Neural cell (in vitro differentiated cells): ENCODE data around the gene PSMA7. TPM values are rescaled to one million over a fixed set of nuclear protein-coding genes. Genes with fewer than 3 reads are reported as not detected.

ENCODE experiments used
- H2AFZ ChIP-seq: fragments of 200-600, 300-800 bp; sonication (generic), shearing (Covaris generic); 2 replicates; pipeline ENCODE4 v1.6.0; 2014; ENCODE audit warnings: low read depth, mild to moderate bottlenecking, antibody characterized with exemption, low read length, moderate library complexity
- H3F3A ChIP-seq: fragments of 200-600 bp; shearing (Covaris generic); 2 replicates; pipeline ENCODE4 v1.6.1; 2016; ENCODE audit warnings: mild to moderate bottlenecking, moderate library complexity, mixed read lengths, antibody characterized with exemption, low read length; ENCODE audit not compliant: insufficient read depth, poor library complexity, severe bottlenecking
- H3K27ac ChIP-seq: fragments of 200-600, 300-800 bp; sonication (generic), shearing (Covaris generic); 2 replicates; pipeline ENCODE4 v1.5.1; 2014; ENCODE audit warnings: mild to moderate bottlenecking, low read length, moderate library complexity
- H3K27me3 ChIP-seq: fragments of 300-800, 200-600 bp; sonication (generic), shearing (Covaris generic); 2 replicates; pipeline ENCODE4 v1.6.0; 2014; ENCODE audit warnings: mild to moderate bottlenecking, low read depth, low read length, moderate library complexity; ENCODE audit not compliant: insufficient read depth
- H3K36me3 ChIP-seq: fragments of 300-800, 200-600 bp; sonication (generic), shearing (Covaris generic); 2 replicates; pipeline ENCODE4 v1.5.1; 2014; ENCODE audit warnings: mild to moderate bottlenecking, antibody characterized with exemption, low read length, moderate library complexity; ENCODE audit not compliant: insufficient read depth
- H3K4me2 ChIP-seq: fragments of 300-800, 200-600 bp; sonication (generic), shearing (Covaris generic); 2 replicates; pipeline ENCODE4 v1.6.0; 2014; ENCODE audit warnings: mild to moderate bottlenecking, low read length
- H3K4me3 ChIP-seq: fragments of 300-800, 200-600 bp; sonication (generic), shearing (Covaris generic); 2 replicates; pipeline ENCODE4 v1.5.1; 2014; ENCODE audit warnings: mild to moderate bottlenecking, low read length, moderate library complexity
- H3K79me2 ChIP-seq: fragments of 200-600 bp; shearing (Covaris generic); replicated peaks from 2 replicates; pipeline ENCODE4 v1.6.0; 2014; ENCODE audit warnings: mild to moderate bottlenecking, low read length, moderate library complexity; ENCODE audit not compliant: insufficient read depth
- H3K9ac ChIP-seq: fragments of 300-800, 200-600 bp; sonication (generic), shearing (Covaris generic); 2 replicates; pipeline ENCODE4 v1.6.1; 2016; ENCODE audit warnings: mild to moderate bottlenecking, low read length, mixed read lengths
- H3K9me2 ChIP-seq: fragments of 200-600 bp; shearing (Covaris generic); 2 replicates; pipeline ENCODE4 v1.6.1; 2016; ENCODE audit warnings: mild to moderate bottlenecking, low read length, mixed read lengths; ENCODE audit not compliant: insufficient read depth
- H3K9me3 ChIP-seq: fragments of 200-600, 300-800 bp; sonication (generic), shearing (Covaris generic); 2 replicates; pipeline ENCODE4 v1.6.1; 2016; ENCODE audit warnings: mild to moderate bottlenecking, mixed run types, low read length, moderate library complexity, mixed read lengths
- H4K20me1 ChIP-seq: fragments of 200-600 bp; shearing (Covaris generic); 2 replicates; pipeline ENCODE4 v1.6.1; 2016; ENCODE audit warnings: mild to moderate bottlenecking, mixed run types; ENCODE audit not compliant: insufficient read depth
- CTCF ChIP-seq: fragments of 450-650 bp; IDR thresholded peaks from 2 replicates; pipeline ENCODE4 v1.5.1; 2014; ENCODE audit warnings: antibody characterized with exemption, mild to moderate bottlenecking, moderate library complexity; ENCODE audit not compliant: poor library complexity, severe bottlenecking
- EP300 ChIP-seq: fragments of 450-650 bp; conservative IDR thresholded peaks from 2 replicates; pipeline ENCODE4 v1.6.1; 2014; ENCODE audit warnings: antibody characterized with exemption, mild to moderate bottlenecking, moderate library complexity; ENCODE audit not compliant: poor library complexity, severe bottlenecking
- EZH2 ChIP-seq: fragments of 200-600, 300-800 bp; shearing (Covaris generic), sonication (generic); IDR thresholded peaks from 2 replicates; pipeline ENCODE4 v1.6.1; 2014; ENCODE audit warnings: antibody characterized with exemption, low read length, borderline replicate concordance, mild to moderate bottlenecking; ENCODE audit not compliant: insufficient read depth, poor library complexity, severe bottlenecking
- MXI1 ChIP-seq: fragments of 450-650 bp; conservative IDR thresholded peaks from 2 replicates; pipeline ENCODE4 v1.6.1; 2014; ENCODE audit warnings: antibody characterized with exemption, mild to moderate bottlenecking; ENCODE audit not compliant: poor library complexity, severe bottlenecking
- POLR2AphosphoS5 ChIP-seq: IDR thresholded peaks from 2 replicates; pipeline ENCODE4 v1.6.1; 2012
- RAD21 ChIP-seq: fragments of 450-650 bp; conservative IDR thresholded peaks from 2 replicates; pipeline ENCODE4 v1.6.1; 2014; ENCODE audit warnings: antibody characterized with exemption, mild to moderate bottlenecking, moderate library complexity
- SMC3 ChIP-seq: fragments of 450-650 bp; conservative IDR thresholded peaks from 2 replicates; pipeline ENCODE4 v1.6.1; 2014; ENCODE audit warnings: antibody characterized with exemption, mild to moderate bottlenecking, moderate library complexity; ENCODE audit not compliant: poor library complexity
- TAF1 ChIP-seq: IDR thresholded peaks from 2 replicates; pipeline ENCODE4 v1.6.1; 2012; ENCODE audit warnings: low read depth
- polyA plus RNA-seq: library from polyadenylated mRNA; depleted of rRNA; stranded (reverse); fragments of >200 nt; gene quantifications from 2 replicates; pipeline ENCODE4 v1.2.3, GENCODE V29; 2014
- TF ChIP-seq, protein P1 (sequence below): IDR thresholded peaks from 2 replicates; pipeline ENCODE4 v1.6.1; 2012; ENCODE audit warnings: borderline replicate concordance

Gene PSMA7
- polyA plus RNA-seq, 1 donor from 2014 or later, result 874 TPM

DNA sequence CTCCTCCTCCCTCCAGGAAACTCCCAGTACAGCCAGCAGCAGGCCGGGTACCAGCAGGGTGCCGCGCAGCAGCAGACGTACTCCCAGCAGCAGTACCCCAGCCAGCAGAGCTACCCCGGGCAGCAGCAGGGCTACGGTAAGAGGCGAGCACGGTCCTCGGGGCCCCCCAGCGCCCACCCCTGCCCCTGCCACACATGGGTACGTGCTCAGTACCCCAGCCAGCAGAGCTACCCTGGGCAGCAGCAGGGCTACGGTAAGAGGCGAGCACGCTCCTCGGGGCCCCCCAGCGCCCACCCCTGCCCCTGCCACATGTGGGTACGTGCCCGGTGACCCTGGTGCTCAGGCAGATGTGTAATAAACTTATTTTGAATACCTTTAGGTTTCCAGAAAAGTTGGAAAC is 29.5 kb upstream of the PSMA7 start:
- Histone ChIP-seq H3K79me2 (no peaks in the 10 kb centered on the region), H4K20me1 (no peaks in the 10 kb centered on the region), H3K9ac (no peak overlapping the region), H3K27me3 (no peaks in the 10 kb centered on the region), H3K9me3 (no peaks in the 10 kb centered on the region), H3K4me3 (no peak overlapping the region), H3K27ac (no peak overlapping the region), H3K36me3 (no peaks in the 10 kb centered on the region), H2AFZ (no peak overlapping the region), H3K9me2 (no peaks in the 10 kb centered on the region), H3F3A (no peaks in the 10 kb centered on the region), H3K4me2 (no peak overlapping the region)
- TF ChIP-seq CTCF (no peak), MXI1 (no peak), RAD21 (no peak), EP300 (no peak), POLR2AphosphoS5 (no peak)
- TF ChIP-seq, protein P1, sequence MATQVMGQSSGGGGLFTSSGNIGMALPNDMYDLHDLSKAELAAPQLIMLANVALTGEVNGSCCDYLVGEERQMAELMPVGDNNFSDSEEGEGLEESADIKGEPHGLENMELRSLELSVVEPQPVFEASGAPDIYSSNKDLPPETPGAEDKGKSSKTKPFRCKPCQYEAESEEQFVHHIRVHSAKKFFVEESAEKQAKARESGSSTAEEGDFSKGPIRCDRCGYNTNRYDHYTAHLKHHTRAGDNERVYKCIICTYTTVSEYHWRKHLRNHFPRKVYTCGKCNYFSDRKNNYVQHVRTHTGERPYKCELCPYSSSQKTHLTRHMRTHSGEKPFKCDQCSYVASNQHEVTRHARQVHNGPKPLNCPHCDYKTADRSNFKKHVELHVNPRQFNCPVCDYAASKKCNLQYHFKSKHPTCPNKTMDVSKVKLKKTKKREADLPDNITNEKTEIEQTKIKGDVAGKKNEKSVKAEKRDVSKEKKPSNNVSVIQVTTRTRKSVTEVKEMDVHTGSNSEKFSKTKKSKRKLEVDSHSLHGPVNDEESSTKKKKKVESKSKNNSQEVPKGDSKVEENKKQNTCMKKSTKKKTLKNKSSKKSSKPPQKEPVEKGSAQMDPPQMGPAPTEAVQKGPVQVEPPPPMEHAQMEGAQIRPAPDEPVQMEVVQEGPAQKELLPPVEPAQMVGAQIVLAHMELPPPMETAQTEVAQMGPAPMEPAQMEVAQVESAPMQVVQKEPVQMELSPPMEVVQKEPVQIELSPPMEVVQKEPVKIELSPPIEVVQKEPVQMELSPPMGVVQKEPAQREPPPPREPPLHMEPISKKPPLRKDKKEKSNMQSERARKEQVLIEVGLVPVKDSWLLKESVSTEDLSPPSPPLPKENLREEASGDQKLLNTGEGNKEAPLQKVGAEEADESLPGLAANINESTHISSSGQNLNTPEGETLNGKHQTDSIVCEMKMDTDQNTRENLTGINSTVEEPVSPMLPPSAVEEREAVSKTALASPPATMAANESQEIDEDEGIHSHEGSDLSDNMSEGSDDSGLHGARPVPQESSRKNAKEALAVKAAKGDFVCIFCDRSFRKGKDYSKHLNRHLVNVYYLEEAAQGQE, result no peak

GRCh38 chr20:62171245-62171644 is 28.1 kb upstream of the PSMA7 start:
- Histone ChIP-seq H3F3A (no peaks in the 10 kb centered on the region), H3K9ac (no peak overlapping the region), H3K27me3 (no peaks in the 10 kb centered on the region), H4K20me1 (no peaks in the 10 kb centered on the region), H3K27ac (no peak overlapping the region), H3K36me3 (no peaks in the 10 kb centered on the region), H2AFZ (no peak overlapping the region), H3K9me3 (no peaks in the 10 kb centered on the region), H3K79me2 (no peaks in the 10 kb centered on the region), H3K4me2 (no peak overlapping the region), H3K9me2 (no peaks in the 10 kb centered on the region), H3K4me3 (no peak overlapping the region)
- TF ChIP-seq POLR2AphosphoS5, result no peak
- no peak for TF ChIP-seq TAF1
- no peak for TF ChIP-seq EP300
- TF ChIP-seq RAD21, result no peak
- TF ChIP-seq MXI1, result no peak
- TF ChIP-seq, protein P1, result no peak
- TF ChIP-seq EZH2, result no peak
- no peak for TF ChIP-seq SMC3
- TF ChIP-seq CTCF, result no peak
